K562 (cell line): ENCODE measurements around the gene AKAP7. TPM values are rescaled to one million over a fixed set of nuclear protein-coding genes. Genes with fewer than 3 reads are reported as not detected.
A peak's percentile ranks its signal among the peaks of the same experiment; 100 is the strongest.

Source experiments
- ATAC-seq: fragments of 200-7000 bp; cut with Tn5 transposase; 3 replicates; pipeline ENCODE4 v1.9.1; 2020; ENCODE audit warnings: moderate library complexity
- BruUV-seq: library from RNA; stranded (reverse); fragments of 400-500 nt; replicated peaks from 2 replicates; lab custom pipeline; 2021; lab: Mats Ljungman, UMichigan
- CTCF ChIA-PET: fragments of 300-600 bp; formaldehyde crosslinking; extraction: SDS; loops from one replicate; lab custom pipeline; 2021; ENCODE audit warnings: low intra/inter-chr PET ratio; lab: Yijun Ruan, JAX
- POLR2A ChIA-PET: fragments of 300-600, 350-650 bp; sonication (Branson Sonifier 250); formaldehyde crosslinking; extraction: SDS; loops from one replicate; lab custom pipeline; 2021; ENCODE audit warnings: antibody characterized with exemption, inconsistent platforms; lab: Yijun Ruan, JAX
- DNase-seq, 4 experiments: peaks; one replicate each; pipeline versions ENCODE4 v3.0.0 to v3.0.0-alpha.2; 2011 to 2018; ENCODE audit warnings: low spot score in 3 of 4, mixed read lengths in 3 of 4; ENCODE audit errors: extremely low read depth in 1 of 4
- FAIRE-seq: peaks from 2 replicates; lab custom pipeline; 2011; peaks lifted over from hg19 to GRCh38; lab: Jason Lieb, UNC
- H2AFZ ChIP-seq: 2 replicates; pipeline ENCODE4 v1.6.0; 2011; ENCODE audit warnings: low read depth, low read length, control low read depth, inconsistent platforms
- H3K27ac ChIP-seq: fragments of 200-600 bp; 3 replicates; pipeline ENCODE4 v1.8.0; 2011; ENCODE audit warnings: low read depth, mild to moderate bottlenecking, control low read depth, inconsistent platforms, low read length, moderate library complexity, mixed read lengths; ENCODE audit errors: extremely low read depth
- H3K27me3 ChIP-seq, 2 experiments: fragments of 300-600 bp in 1 of 2; 2 replicates in 1 of 2; 3 replicates in 1 of 2; pipeline versions ENCODE4 v1.6.0 to v1.8.0; 2011; ENCODE audit warnings: inconsistent platforms in 2 of 2, low read length in 2 of 2, mild to moderate bottlenecking in 1 of 2, mixed read lengths in 1 of 2, moderate library complexity in 1 of 2; ENCODE audit not compliant: control insufficient read depth in 2 of 2, insufficient read depth in 2 of 2
- H3K36me3 ChIP-seq: fragments of 300-600 bp; 3 replicates; pipeline ENCODE4 v1.8.0; 2011; ENCODE audit warnings: mild to moderate bottlenecking, low read length, inconsistent platforms; ENCODE audit not compliant: control insufficient read depth, insufficient read depth
- H3K4me1 ChIP-seq, 2 experiments: fragments of 200-600 bp in 1 of 2; replicated peaks in 1 of 2; 2 replicates in 1 of 2; 3 replicates in 1 of 2; pipeline versions ENCODE4 v1.5.1 to v1.8.0; 2011; ENCODE audit warnings: inconsistent platforms in 2 of 2, low read length in 2 of 2, mild to moderate bottlenecking in 1 of 2, mixed read lengths in 1 of 2, moderate library complexity in 1 of 2; ENCODE audit not compliant: control insufficient read depth in 2 of 2, insufficient read depth in 2 of 2
- H3K4me2 ChIP-seq: 2 replicates; pipeline ENCODE4 v1.6.1; 2011; ENCODE audit warnings: low read length, control low read depth, inconsistent platforms, mixed read lengths; ENCODE audit not compliant: insufficient read depth
- H3K4me3 ChIP-seq: fragments of 200-600 bp; sonication (generic), shearing (Covaris generic); 2 replicates; pipeline ENCODE4 v1.5.1; 2016; ENCODE audit warnings: control low read depth, inconsistent platforms
- H3K79me2 ChIP-seq: fragments of 200-600 bp; 3 replicates; pipeline ENCODE4 v1.8.0; 2011; ENCODE audit warnings: low read length, inconsistent platforms; ENCODE audit not compliant: control insufficient read depth, insufficient read depth
- H3K9ac ChIP-seq, 2 experiments: 2 replicates each; pipeline versions ENCODE4 v1.6.0 to v1.6.1; 2011; ENCODE audit warnings: low read depth in 2 of 2, low read length in 2 of 2, control low read depth in 1 of 2, inconsistent platforms in 1 of 2, mild to moderate bottlenecking in 1 of 2, mixed read lengths in 1 of 2; ENCODE audit not compliant: insufficient read depth in 1 of 2
- H3K9me1 ChIP-seq: one replicate; pipeline ENCODE4 v1.6.0; 2011; ENCODE audit warnings: inconsistent platforms, mild to moderate bottlenecking, low read length, moderate library complexity; ENCODE audit not compliant: control insufficient read depth, insufficient read depth
- H3K9me3 ChIP-seq: replicated peaks from 2 replicates; pipeline ENCODE4 v1.5.1; 2011; ENCODE audit warnings: low read depth, low read length, inconsistent platforms; ENCODE audit not compliant: control insufficient read depth, insufficient read depth
- H4K20me1 ChIP-seq: replicated peaks from 2 replicates; pipeline ENCODE4 v1.6.1; 2011; ENCODE audit warnings: low read length, inconsistent platforms, mixed read lengths; ENCODE audit not compliant: control insufficient read depth, insufficient read depth
- NFATC3 ChIP-seq: fragments of 450-650 bp; IDR thresholded peaks from 2 replicates; pipeline ENCODE4 v1.6.1; 2017; ENCODE audit warnings: mild to moderate bottlenecking
- NFIC ChIP-seq: fragments of 450-650 bp; IDR thresholded peaks from 2 replicates; pipeline ENCODE4 v1.6.1; 2017; ENCODE audit warnings: mild to moderate bottlenecking, inconsistent platforms
- NFIX ChIP-seq: fragments of 250-450 bp; sonication (Bioruptor Pico); IDR thresholded peaks from 2 replicates; pipeline ENCODE4 v1.4.0; 2020; ENCODE audit warnings: low read depth, mild to moderate bottlenecking, moderate library complexity
- PCBP2 ChIP-seq: fragments of 200-400 bp; formaldehyde crosslinking; IDR thresholded peaks from 2 replicates; pipeline ENCODE4 v1.6.1; 2018; ENCODE audit warnings: low read length, low read depth, mild to moderate bottlenecking, moderate library complexity; ENCODE audit not compliant: poor library complexity, severe bottlenecking
- PYGO2 ChIP-seq: fragments of 450-650 bp; IDR thresholded peaks from 2 replicates; pipeline ENCODE4 v1.6.1; 2016; ENCODE audit warnings: mild to moderate bottlenecking, missing genetic modification characterization, moderate library complexity, missing compliant biosample characterization
- SP2 ChIP-seq: IDR thresholded peaks from 2 replicates; pipeline ENCODE4 v1.6.1; 2011; ENCODE audit warnings: mild to moderate bottlenecking, low read depth, low read length, moderate library complexity; ENCODE audit not compliant: poor library complexity, severe bottlenecking; ENCODE audit errors: extremely low read depth
- WGBS: fragments of 100-300 bp; shearing (Covaris generic); methylation state at CpG from one replicate; pipeline ENCODE4 v1.1.6; 2016; ENCODE audit warnings: low coverage, mixed read lengths; ENCODE audit not compliant: insufficient coverage; ENCODE audit errors: missing lambda C conversion rate; 5-methylcytosine and 5-hydroxymethylcytosine counted together
- in situ Hi-C: fragments of 300-500 bp; cut with MboI; formaldehyde crosslinking; loops from 4 replicates; pipeline ENCODE4 v1.15.0; 2018; ENCODE audit warnings: inconsistent platforms, mixed read lengths
- intact Hi-C: fragments of 100-400 bp; cut with micrococcal nuclease; formaldehyde crosslinking; loops from 2 replicates; pipeline ENCODE4 v1.14.2; 2022
- polyA plus RNA-seq, 8 experiments: library from polyadenylated mRNA; depleted of rRNA in 4 of 8; stranded (reverse) in 5 of 8; unstranded in 3 of 8; fragments of >200 nt; fragmentation: Nextera tagmentation in 2 of 8; fragmentation: Illumina TruSeq in 1 of 8; extraction: Ambion mirVana in 2 of 8; extraction: Trizol in 1 of 8; gene quantifications; 2 replicates each; pipeline versions ENCODE4 v1.2.1 to v1.2.3, GENCODE V29; 2011 to 2014; ENCODE audit warnings: inconsistent platforms in 1 of 8, missing spikeins in 1 of 8
- total RNA-seq, 7 experiments: library from RNA; depleted of rRNA in 6 of 7; stranded (reverse); fragments of >200 nt in 6 of 7; fragmentation: Illumina TruSeq in 2 of 7; extraction: Trizol in 2 of 7; gene quantifications; 2 replicates each; pipeline versions ENCODE4 v1.2.1 to v1.2.3, GENCODE V29; 2011 to 2021; ENCODE audit warnings: low replicate concordance in 1 of 7

The AKAP7 gene
- total and polyA plus RNA-seq, 9 of the 15 experiments (the other 6 are each of a cell fraction or from before 2014, with no cell fraction given): 0.82 to 2.6 (median 1.6) TPM

GRCh38 chr6:131130554-131130940, 4.7 kb upstream of the AKAP7 start (continued):
- TF ChIP-seq SP2 (no peak), NFATC3 (no peak), PYGO2 (no peak)

GRCh38 chr6:131132360-131132759, 2.9 kb upstream of the AKAP7 start:
- no peaks in the 10 kb centered on the region for H3K9me3 ChIP-seq
- TF ChIP-seq PCBP2 (no peak), NFIC (peak; percentile 97), NFIX (peak; percentile 92)
- TF ChIP-seq, all 486 proteins: peak for 2
- in situ Hi-C loops (no loop called here), intact Hi-C loops (no loop called here)
- H3K4me3 ChIP-seq: no peak overlapping the region
- H3K27ac ChIP-seq: no peak overlapping the region
- H3K4me1 ChIP-seq: peaks cover 0 to 10% of the 10 kb centered on the region in 2 experiments; a peak in 2 of 5 replicates
- no peak for FAIRE-seq
- H3K9ac ChIP-seq: no peak overlapping the region
- H4K20me1 ChIP-seq: no peaks in the 10 kb centered on the region
- ATAC-seq: no peak
- H3K9me1 ChIP-seq: no peaks in the 10 kb centered on the region
- ChIA-PET POLR2A (interaction anchor here (0.8 kb wide), 2 partner anchors 13 to 130 kb away, joined by 3 read pairs; no protein-coding TSS in a partner anchor), CTCF (no interaction called here)
- H3K36me3 ChIP-seq: no peaks in the 10 kb centered on the region
- H3K27me3 ChIP-seq: peaks cover 9 to 23% of the 10 kb centered on the region in 2 experiments; a peak in 3 of 5 replicates
- no peak for DNase-seq
- BruUV-seq: no TSS peak
- H3K79me2 ChIP-seq: no peaks in the 10 kb centered on the region
- WGBS: 10% methylated on average over 4 of the region's 4 CpGs
- H2AFZ ChIP-seq: no peak overlapping the region
- H3K4me2 ChIP-seq: no peak overlapping the region
